ENCODE data around the gene RUNX3.

The RUNX3 gene

GRCh38 chr1:24859063-24860010 is 70.7 kb downstream of the RUNX3 start:
- no peak for DNase-seq

GRCh38 chr1:24858277-24858676 is 71.8 kb downstream of the RUNX3 start:
- no peak for DNase-seq

GRCh38 chr1:24857507-24858133 is 72.5 kb downstream of the RUNX3 start:
- no peak for DNase-seq

GRCh38 chr1:24856787-24857506 is 73.1 kb downstream of the RUNX3 start:
- no peak for DNase-seq

- no peak for DNase-seq
Observed at GRCh38 chr1:24855474-24855873, 74.6 kb downstream of the RUNX3 start.

GRCh38 chr1:24853649-24854048 is 76.4 kb downstream of the RUNX3 start:
- DNase-seq = no peak

- no peak for DNase-seq
Observed at GRCh38 chr1:24850328-24850920, 79.7 kb downstream of the RUNX3 start.

- no peak for DNase-seq
Observed at GRCh38 chr1:24849672-24850295, 80.3 kb downstream of the RUNX3 start.
